Measurements from ENCODE around the gene MAP2. TPM values are rescaled to one million over a fixed set of nuclear protein-coding genes. Genes with fewer than 3 reads are reported as not detected.

MAP2 gene
- total and polyA plus RNA-seq, 4 donors = 215 to 669 (median 469) TPM

DNA sequence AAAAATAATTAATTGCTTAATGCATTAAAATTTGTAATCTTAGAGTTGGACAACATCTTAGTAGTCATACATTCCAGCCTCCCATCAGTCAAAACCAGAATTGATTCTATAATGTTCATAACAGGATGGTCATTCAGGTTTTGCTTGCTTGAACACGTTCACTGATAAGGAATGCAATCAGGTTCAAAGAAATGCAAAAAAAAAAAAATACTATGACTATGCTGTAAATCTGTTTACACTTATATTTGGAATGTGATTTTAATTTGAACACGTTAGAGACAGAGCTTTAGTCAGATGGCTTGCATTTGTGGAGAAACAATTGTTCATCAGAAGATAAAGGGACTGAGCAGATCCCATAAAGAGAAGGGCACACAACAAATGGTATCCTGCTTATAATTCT is 216.5 kb downstream of the MAP2 start:
- no peaks in the 10 kb centered on the region for H3K36me3 ChIP-seq (ENCODE audit: control insufficient read depth, insufficient read depth, low read length)
- no CpG with 5 or more reads among the region's 2 CpGs for WGBS (ENCODE audit: insufficient coverage)
- no peak for DNase-seq (ENCODE audit: low read depth in 4 of 6, low spot score in 6 of 6)
- H3K27ac ChIP-seq (ENCODE audit: low read depth, low read length) = no peak overlapping the region
- peaks cover 4% of the 10 kb centered on the region for H3K4me1 ChIP-seq (ENCODE audit: control insufficient read depth, insufficient read depth, low read length)
- H3K27me3 ChIP-seq (ENCODE audit: control insufficient read depth, insufficient read depth, low read length) = no peaks in the 10 kb centered on the region
- no peak overlapping the region for H3K4me3 ChIP-seq (ENCODE audit: low read depth, low read length)
- no peaks in the 10 kb centered on the region for H3K9me3 ChIP-seq (ENCODE audit: control insufficient read depth, insufficient read depth, low read length)

DNA sequence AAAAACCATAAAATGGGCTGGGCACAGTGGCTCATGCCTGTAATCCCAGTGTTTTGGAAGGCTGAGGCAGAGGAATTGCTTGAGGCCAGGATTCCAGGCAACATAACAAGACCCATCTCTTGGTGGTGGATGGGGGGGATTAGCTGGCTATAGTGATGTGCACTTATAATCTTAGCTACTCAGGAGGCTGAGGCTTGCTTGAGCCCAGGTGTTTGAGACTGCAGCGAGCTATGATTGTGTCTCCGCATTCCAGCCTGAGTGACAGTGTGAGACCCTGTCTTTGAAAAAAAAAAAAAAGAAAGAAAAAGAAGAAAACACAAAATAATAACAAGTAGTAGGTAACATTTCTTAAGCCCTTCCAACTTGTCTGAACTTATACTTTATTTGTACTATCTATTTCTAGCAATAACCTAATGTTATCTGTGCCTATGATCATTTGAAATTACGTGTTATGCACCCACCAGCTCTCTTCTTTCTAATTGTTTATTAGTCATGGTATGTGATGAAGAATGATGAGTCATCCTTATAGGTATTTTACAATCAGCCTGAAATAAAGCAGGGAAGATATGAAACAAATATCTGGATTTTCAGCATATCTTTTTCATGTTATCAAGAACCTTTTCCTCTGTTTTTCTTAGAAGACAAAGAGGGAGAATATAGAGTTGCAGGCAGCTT is 218.4 kb downstream of the MAP2 start:
- no peak for DNase-seq (ENCODE audit: low read depth in 4 of 6, low spot score in 6 of 6)
- no peak overlapping the region for H3K27ac ChIP-seq (ENCODE audit: low read depth, low read length)
- H3K27me3 ChIP-seq (ENCODE audit: control insufficient read depth, insufficient read depth, low read length) = no peaks in the 10 kb centered on the region
- WGBS (ENCODE audit: insufficient coverage) = no CpG with 5 or more reads among the region's 3 CpGs
- no peak overlapping the region for H3K4me3 ChIP-seq (ENCODE audit: low read depth, low read length)
- H3K9me3 ChIP-seq (ENCODE audit: control insufficient read depth, insufficient read depth, low read length) = no peaks in the 10 kb centered on the region
- H3K4me1 ChIP-seq (ENCODE audit: control insufficient read depth, insufficient read depth, low read length) = no peaks in the 10 kb centered on the region
- H3K36me3 ChIP-seq (ENCODE audit: control insufficient read depth, insufficient read depth, low read length) = no peaks in the 10 kb centered on the region

DNA sequence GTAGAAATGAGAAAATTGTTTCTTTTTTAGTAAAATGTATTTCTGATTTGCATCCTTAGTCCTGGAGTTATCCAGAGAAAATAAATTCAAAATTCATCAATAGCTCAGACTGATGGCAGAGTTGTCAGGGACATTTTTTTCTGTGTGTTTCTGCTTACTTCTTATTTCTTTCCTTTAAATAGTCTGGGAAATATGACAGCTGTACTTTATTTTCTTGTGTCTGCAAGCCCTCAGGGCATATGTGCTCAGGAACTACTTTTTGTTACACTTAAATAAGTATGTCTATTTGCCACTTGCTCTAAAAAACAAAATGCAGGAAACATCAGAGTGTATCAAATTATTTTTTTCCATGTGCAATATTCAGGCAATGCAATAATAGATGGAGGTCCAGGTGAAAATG is 221.0 kb downstream of the MAP2 start:
- DNase-seq (ENCODE audit: low read depth in 4 of 6, low spot score in 6 of 6) = no peak

DNA sequence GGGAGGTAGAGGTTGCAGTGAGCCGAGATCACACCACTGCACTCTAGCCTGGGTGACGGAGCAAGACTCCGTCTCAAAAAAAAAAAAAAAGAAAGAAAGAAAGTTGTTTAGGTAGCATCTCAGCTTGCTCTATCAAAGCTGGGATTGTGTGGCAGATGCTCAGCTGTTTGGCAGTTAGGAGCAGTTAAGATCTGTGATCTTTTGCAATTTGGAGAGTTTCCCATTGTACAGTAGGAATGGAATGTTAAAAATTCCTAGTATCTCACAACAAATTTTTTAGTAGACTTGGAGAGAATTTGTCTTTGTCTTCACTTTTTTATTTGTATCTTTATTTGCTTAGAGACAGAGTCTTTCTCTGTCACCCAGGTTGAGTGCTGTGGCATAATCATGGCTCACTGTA is 224.9 kb downstream of the MAP2 start:
- DNase-seq (ENCODE audit: low read depth in 4 of 6, low spot score in 6 of 6) = peak in 1 of 6 donors; percentile 45
- Histone ChIP-seq H3K27ac (ENCODE audit: low read depth, low read length) (no peak overlapping the region), H3K27me3 (ENCODE audit: control insufficient read depth, insufficient read depth, low read length) (no peaks in the 10 kb centered on the region), H3K4me1 (ENCODE audit: control insufficient read depth, insufficient read depth, low read length) (no peaks in the 10 kb centered on the region), H3K4me3 (ENCODE audit: low read depth, low read length) (no peak overlapping the region), H3K9me3 (ENCODE audit: control insufficient read depth, insufficient read depth, low read length) (no peaks in the 10 kb centered on the region), H3K36me3 (ENCODE audit: control insufficient read depth, insufficient read depth, low read length) (no peaks in the 10 kb centered on the region)
- WGBS (ENCODE audit: insufficient coverage) = 61% methylated on average over 3 of the region's 3 CpGs

More for the DNA sequence above, 221.0 kb downstream of the MAP2 start:
- Histone ChIP-seq H3K27ac (ENCODE audit: low read depth, low read length) (no peak overlapping the region), H3K4me1 (ENCODE audit: control insufficient read depth, insufficient read depth, low read length) (no peaks in the 10 kb centered on the region), H3K9me3 (ENCODE audit: control insufficient read depth, insufficient read depth, low read length) (no peaks in the 10 kb centered on the region), H3K27me3 (ENCODE audit: control insufficient read depth, insufficient read depth, low read length) (no peaks in the 10 kb centered on the region), H3K4me3 (ENCODE audit: low read depth, low read length) (no peak overlapping the region), H3K36me3 (ENCODE audit: control insufficient read depth, insufficient read depth, low read length) (no peaks in the 10 kb centered on the region)

DNA sequence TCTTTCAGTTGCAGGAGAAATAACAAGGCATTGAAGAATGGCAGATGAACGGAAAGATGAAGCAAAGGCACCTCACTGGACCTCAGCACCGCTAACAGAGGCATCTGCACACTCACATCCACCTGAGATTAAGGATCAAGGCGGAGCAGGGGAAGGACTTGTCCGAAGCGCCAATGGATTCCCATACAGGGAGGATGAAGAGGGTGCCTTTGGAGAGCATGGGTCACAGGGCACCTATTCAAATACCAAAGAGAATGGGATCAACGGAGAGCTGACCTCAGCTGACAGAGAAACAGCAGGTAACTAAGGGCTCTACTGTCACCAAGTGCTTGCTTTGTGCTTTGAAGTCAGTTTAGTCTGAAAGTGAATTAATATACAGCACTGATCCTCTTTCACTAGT is 229.3 kb downstream of the MAP2 start:
- Histone ChIP-seq H3K9me3 (ENCODE audit: control insufficient read depth, insufficient read depth, low read length) (no peaks in the 10 kb centered on the region), H3K27me3 (ENCODE audit: control insufficient read depth, insufficient read depth, low read length) (no peaks in the 10 kb centered on the region), H3K36me3 (ENCODE audit: control insufficient read depth, insufficient read depth, low read length) (no peaks in the 10 kb centered on the region), H3K4me1 (ENCODE audit: control insufficient read depth, insufficient read depth, low read length) (no peaks in the 10 kb centered on the region), H3K27ac (ENCODE audit: low read depth, low read length) (no peak overlapping the region), H3K4me3 (ENCODE audit: low read depth, low read length) (no peak overlapping the region)
- no peak for DNase-seq (ENCODE audit: low read depth in 4 of 6, low spot score in 6 of 6)
- no CpG with 5 or more reads among the region's 6 CpGs for WGBS (ENCODE audit: insufficient coverage)

DNA sequence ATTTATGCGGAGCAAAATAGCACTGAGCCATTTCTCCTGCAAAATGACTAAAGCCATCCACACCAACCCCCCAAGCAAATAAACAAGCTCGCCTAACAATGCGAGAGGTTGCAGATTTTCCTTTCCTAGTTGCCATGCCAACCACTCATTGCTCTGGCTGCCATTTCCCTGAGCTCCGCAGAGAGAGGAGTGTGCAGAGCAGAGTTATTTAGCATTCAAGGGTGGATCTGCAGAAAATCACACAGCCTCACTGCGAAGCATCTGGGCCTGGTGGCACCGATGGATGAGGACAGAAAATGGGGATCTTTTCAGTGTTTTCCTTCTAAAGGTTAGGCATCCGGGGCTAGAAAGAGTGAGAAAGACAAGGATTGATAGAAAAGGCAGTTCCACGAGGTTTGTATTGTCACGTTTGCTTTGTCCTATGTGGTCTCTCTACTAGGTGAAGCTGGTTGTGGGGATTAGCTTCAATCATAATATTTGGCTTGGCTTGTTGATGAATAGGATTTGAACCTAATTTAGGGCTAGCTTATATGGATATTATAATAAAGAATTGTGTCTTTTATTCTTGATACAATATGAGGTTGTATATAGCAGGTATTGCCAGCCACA is 237.5 kb downstream of the MAP2 start:
- no peaks in the 10 kb centered on the region for H3K9me3 ChIP-seq (ENCODE audit: control insufficient read depth, insufficient read depth, low read length)
- H3K4me3 ChIP-seq (ENCODE audit: low read depth, low read length) = peak overlapping the region; percentile 50
- 11% methylated on average over 6 of the region's 9 CpGs for WGBS (ENCODE audit: insufficient coverage)
- peaks cover 16% of the 10 kb centered on the region for H3K4me1 ChIP-seq (ENCODE audit: control insufficient read depth, insufficient read depth, low read length)
- no peaks in the 10 kb centered on the region for H3K27me3 ChIP-seq (ENCODE audit: control insufficient read depth, insufficient read depth, low read length)
- H3K27ac ChIP-seq (ENCODE audit: low read depth, low read length) = peak overlapping the region; percentile 91
- H3K36me3 ChIP-seq (ENCODE audit: control insufficient read depth, insufficient read depth, low read length) = peaks cover 3% of the 10 kb centered on the region
- DNase-seq (ENCODE audit: low read depth in 4 of 6, low spot score in 6 of 6) = peak; percentile 70 to 98 (median 84)

DNA sequence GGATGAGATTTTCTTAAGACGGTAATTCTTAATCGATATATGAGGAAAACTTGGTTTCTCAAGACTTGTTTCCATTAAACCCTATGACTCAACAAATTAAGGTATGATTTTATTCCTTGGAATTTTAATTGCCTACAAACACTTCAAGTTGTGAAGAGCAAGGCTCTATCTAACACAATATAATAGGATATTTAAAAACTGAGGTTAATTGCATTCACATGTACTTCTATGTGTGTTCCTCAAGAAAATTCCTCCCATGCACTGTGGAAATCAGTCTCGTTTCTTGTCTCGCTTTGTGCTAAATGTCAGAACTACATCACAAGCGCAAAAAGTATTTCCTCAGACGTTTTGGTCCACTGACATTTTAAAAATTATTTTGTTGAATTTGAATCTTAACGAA is 238.2 kb downstream of the MAP2 start:
- DNase-seq (ENCODE audit: low read depth in 4 of 6, low spot score in 6 of 6) = peak in 2 of 6 donors; percentile 66 to 78
- H3K9me3 ChIP-seq (ENCODE audit: control insufficient read depth, insufficient read depth, low read length) = no peaks in the 10 kb centered on the region
- peaks cover 3% of the 10 kb centered on the region for H3K36me3 ChIP-seq (ENCODE audit: control insufficient read depth, insufficient read depth, low read length)
- no CpG with 5 or more reads among the region's 7 CpGs for WGBS (ENCODE audit: insufficient coverage)
- peak overlapping the region; percentile 91 for H3K27ac ChIP-seq (ENCODE audit: low read depth, low read length)
- peak overlapping the region; percentile 50 for H3K4me3 ChIP-seq (ENCODE audit: low read depth, low read length)
- H3K27me3 ChIP-seq (ENCODE audit: control insufficient read depth, insufficient read depth, low read length) = no peaks in the 10 kb centered on the region
- H3K4me1 ChIP-seq (ENCODE audit: control insufficient read depth, insufficient read depth, low read length) = peaks cover 16% of the 10 kb centered on the region

DNA sequence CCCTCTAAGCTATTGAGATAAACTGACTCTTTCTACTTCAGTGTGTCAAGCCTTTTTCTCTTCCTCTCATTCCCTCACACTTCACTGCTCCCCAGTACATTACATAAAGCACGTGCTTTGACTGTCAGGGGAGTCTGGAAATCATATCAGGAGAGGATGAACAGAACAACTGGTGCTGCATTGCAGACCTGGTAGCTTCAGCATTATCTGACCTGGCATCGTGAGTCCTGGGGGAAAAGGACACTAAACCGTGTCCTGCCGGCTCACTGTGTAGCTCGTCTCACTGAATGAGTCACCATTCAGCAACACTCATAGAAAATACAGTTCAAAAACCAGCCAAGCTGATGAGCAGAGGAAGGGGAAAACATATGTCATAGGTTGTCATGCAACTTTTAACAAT is 239.3 kb downstream of the MAP2 start:
- Histone ChIP-seq H3K4me3 (ENCODE audit: low read depth, low read length) (peak overlapping the region; percentile 50), H3K9me3 (ENCODE audit: control insufficient read depth, insufficient read depth, low read length) (no peaks in the 10 kb centered on the region)

DNA sequence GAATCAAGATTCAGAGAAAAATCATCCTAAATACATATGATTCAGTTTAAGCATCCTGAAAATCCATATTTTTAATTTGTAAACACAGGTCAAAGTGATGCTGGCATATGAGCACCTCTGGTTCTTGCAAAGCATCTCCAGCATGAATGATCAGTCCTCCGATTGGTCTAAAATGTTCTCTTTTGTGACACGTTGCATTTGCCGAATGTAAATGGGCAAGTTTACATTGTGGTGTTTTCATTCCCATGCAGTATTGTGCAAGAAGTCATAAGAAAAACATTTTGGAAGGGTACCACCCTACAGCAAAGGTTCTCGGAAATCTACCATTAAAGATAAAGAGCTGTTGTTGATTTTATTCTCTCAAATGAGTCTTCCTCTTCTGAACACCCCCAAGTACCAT is 239.8 kb downstream of the MAP2 start:
- no CpG with 5 or more reads among the region's 4 CpGs for WGBS (ENCODE audit: insufficient coverage)
- H3K9me3 ChIP-seq (ENCODE audit: control insufficient read depth, insufficient read depth, low read length) = no peaks in the 10 kb centered on the region
- H3K4me3 ChIP-seq (ENCODE audit: low read depth, low read length) = peak overlapping the region; percentile 50
- H3K4me1 ChIP-seq (ENCODE audit: control insufficient read depth, insufficient read depth, low read length) = peaks cover 16% of the 10 kb centered on the region
- H3K27me3 ChIP-seq (ENCODE audit: control insufficient read depth, insufficient read depth, low read length) = no peaks in the 10 kb centered on the region
- H3K27ac ChIP-seq (ENCODE audit: low read depth, low read length) = peak overlapping the region; percentile 91
- DNase-seq (ENCODE audit: low read depth in 4 of 6, low spot score in 6 of 6) = peak in 2 of 6 donors; percentile 45 to 72
- peaks cover 3% of the 10 kb centered on the region for H3K36me3 ChIP-seq (ENCODE audit: control insufficient read depth, insufficient read depth, low read length)

More for the DNA sequence above, 239.3 kb downstream of the MAP2 start:
- Histone ChIP-seq H3K27me3 (ENCODE audit: control insufficient read depth, insufficient read depth, low read length) (no peaks in the 10 kb centered on the region), H3K4me1 (ENCODE audit: control insufficient read depth, insufficient read depth, low read length) (peaks cover 16% of the 10 kb centered on the region), H3K36me3 (ENCODE audit: control insufficient read depth, insufficient read depth, low read length) (peaks cover 3% of the 10 kb centered on the region), H3K27ac (ENCODE audit: low read depth, low read length) (peak overlapping the region; percentile 91)
- WGBS (ENCODE audit: insufficient coverage) = 8% methylated on average over 2 of the region's 5 CpGs
- peak in 3 of 6 donors; percentile 33 to 92 (median 73) for DNase-seq (ENCODE audit: low read depth in 4 of 6, low spot score in 6 of 6)

DNA sequence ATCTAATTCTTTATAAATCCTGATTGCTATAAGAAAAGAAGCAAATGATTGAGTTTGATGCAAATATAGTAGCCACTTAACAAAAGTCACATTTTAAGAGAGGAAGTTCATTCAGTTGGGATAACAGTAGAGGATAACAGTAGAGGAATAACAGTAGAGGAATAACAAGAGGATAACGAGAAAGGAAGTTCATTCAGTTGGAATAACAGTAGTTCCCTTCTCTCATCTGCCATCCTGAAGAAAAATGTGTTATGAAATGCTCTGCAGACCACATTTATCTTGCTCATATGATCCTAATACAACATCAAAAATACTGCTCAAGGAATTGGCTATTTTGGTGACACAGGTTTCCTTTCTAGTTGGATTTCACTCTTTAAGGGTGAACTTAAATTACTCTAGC is 242.4 kb downstream of the MAP2 start:
- Histone ChIP-seq H3K9me3 (ENCODE audit: control insufficient read depth, insufficient read depth, low read length) (no peaks in the 10 kb centered on the region), H3K4me1 (ENCODE audit: control insufficient read depth, insufficient read depth, low read length) (peaks cover 9% of the 10 kb centered on the region)
- WGBS (ENCODE audit: insufficient coverage) = no CpG with 5 or more reads among the region's 1 CpG

More for the DNA sequence above, 242.4 kb downstream of the MAP2 start:
- no peak overlapping the region for H3K27ac ChIP-seq (ENCODE audit: low read depth, low read length)
- no peak overlapping the region for H3K4me3 ChIP-seq (ENCODE audit: low read depth, low read length)
- no peak for DNase-seq (ENCODE audit: low read depth in 4 of 6, low spot score in 6 of 6)
- no peaks in the 10 kb centered on the region for H3K36me3 ChIP-seq (ENCODE audit: control insufficient read depth, insufficient read depth, low read length)
- no peaks in the 10 kb centered on the region for H3K27me3 ChIP-seq (ENCODE audit: control insufficient read depth, insufficient read depth, low read length)
